ENCODE measurements around the gene ALPL. TPM values are rescaled to one million over a fixed set of nuclear protein-coding genes. Genes with fewer than 3 reads are reported as not detected.

The ALPL gene
- total and polyA plus RNA-seq, 9 of the 15 experiments (the other 6 are each of a cell fraction or from before 2014, with no cell fraction given): 0.04 to 0.38 (median 0.18) TPM; not detected in 4

DNA sequence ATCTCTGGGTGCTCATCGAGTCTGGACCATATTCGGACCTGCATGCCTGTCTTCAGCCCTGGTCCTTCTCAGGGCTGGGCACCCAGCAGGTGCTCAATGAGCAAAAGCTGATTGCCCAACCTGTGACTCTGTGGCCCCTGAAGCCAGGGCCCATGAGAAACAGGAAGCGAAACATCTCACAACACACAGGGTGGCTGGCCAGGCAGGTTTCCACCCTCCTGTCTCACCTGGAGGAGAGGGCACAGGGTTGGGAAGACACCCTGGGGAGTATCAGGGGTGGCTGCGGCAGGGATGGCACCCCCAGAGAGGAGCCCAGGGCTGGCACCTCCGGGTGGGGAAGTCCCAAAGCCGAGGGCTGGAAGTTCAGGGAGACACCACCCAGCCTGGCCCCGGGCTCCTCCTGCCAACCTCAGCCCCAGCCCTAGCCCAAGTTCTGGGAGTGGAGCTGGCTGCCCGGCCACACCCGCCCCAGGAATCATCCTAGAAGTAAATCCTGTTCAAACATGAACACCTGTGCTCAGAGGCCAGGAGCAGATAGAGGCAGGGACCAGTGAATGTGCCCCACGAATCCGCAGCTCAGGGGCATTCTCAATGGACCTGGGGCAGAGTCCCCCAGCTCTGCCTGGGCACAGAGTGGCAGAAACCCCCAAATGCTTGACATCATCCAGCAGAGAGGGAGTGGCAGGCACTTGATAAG is 105.3 kb downstream of the ALPL start:
- FAIRE-seq (no peak), ATAC-seq (no peak), DNase-seq (ENCODE audit: extremely low read depth in 1 of 4, low spot score in 3 of 4) (no peak)
- CTCF ChIA-PET (ENCODE audit: low intra/inter-chr PET ratio): no interaction called here
- in situ Hi-C loops (cut with MboI): no loop called here
- Histone ChIP-seq H2AFZ (ENCODE audit: low read depth, low read length) (no peak overlapping the region), H3K9me1 (ENCODE audit: control insufficient read depth, insufficient read depth, low read length) (peaks cover 6% of the 10 kb centered on the region), H3K9ac (ENCODE audit: insufficient read depth in 1 of 2, low read depth in 2 of 2, low read length in 2 of 2) (peak overlapping the region in 1 of 2 experiments; percentile 9; a peak in 2 of 4 replicates), H3K4me1 (replicated peaks in 1 of 2; ENCODE audit: control insufficient read depth in 2 of 2, insufficient read depth in 2 of 2, low read length in 2 of 2) (peaks cover 57 to 85% of the 10 kb centered on the region in 2 experiments), H3K9me3 (replicated peaks; ENCODE audit: control insufficient read depth, insufficient read depth, low read depth, low read length) (no peaks in the 10 kb centered on the region), H3K79me2 (ENCODE audit: control insufficient read depth, insufficient read depth, low read length) (peaks cover 5% of the 10 kb centered on the region), H3K27me3 (ENCODE audit: control insufficient read depth in 2 of 2, insufficient read depth in 2 of 2, low read length in 2 of 2) (no peaks in the 10 kb centered on the region), H3K4me2 (ENCODE audit: insufficient read depth, low read length) (no peak overlapping the region), H3K27ac (ENCODE audit: extremely low read depth, low read depth, low read length) (no peak overlapping the region; the same call in 2 of the 3 replicates), H3K36me3 (ENCODE audit: control insufficient read depth, insufficient read depth, low read length) (peaks cover 66% of the 10 kb centered on the region), H3K4me3 (no peak overlapping the region), H4K20me1 (replicated peaks; ENCODE audit: control insufficient read depth, insufficient read depth, low read length) (no peaks in the 10 kb centered on the region)
- TF ChIP-seq PHF21A (IDR thresholded peaks at IDR 0.05; ENCODE audit: borderline replicate concordance, low read depth): no peak
- no peak for TF ChIP-seq BRCA1 (IDR thresholded peaks at IDR 0.05)
- TF ChIP-seq BRCA1 (CRISPR knock-in tag; IDR thresholded peaks at IDR 0.05): 0 out of 2 replicates have a peak, but pooled peaks have one; percentile 13
- TF ChIP-seq SP2 (IDR thresholded peaks at IDR 0.05; ENCODE audit: extremely low read depth, low read depth, low read length, poor library complexity, severe bottlenecking): no peak
- no peak for TF ChIP-seq ZNF408 (CRISPR knock-in tag; IDR thresholded peaks at IDR 0.05; ENCODE audit: low read depth)
- no peak for TF ChIP-seq CCAR2 (IDR thresholded peaks at IDR 0.05; ENCODE audit: low read depth, low read length)
- no TSS peak for BruUV-seq (replicated peaks)
- POLR2A ChIA-PET: interaction anchor here (0.7 to 1.4 kb wide), 2 partner anchors 17 to 33 kb away, joined by 3 to 6 read pairs; no protein-coding TSS in a partner anchor
- intact Hi-C loops (cut with micrococcal nuclease): no loop called here
- 88% methylated on average over 11 of the region's 11 CpGs for WGBS (ENCODE audit: insufficient coverage, low coverage, missing lambda C conversion rate)
